ENCODE measurements around the gene RAF1. TPM values are rescaled to one million over a fixed set of nuclear protein-coding genes. Genes with fewer than 3 reads are reported as not detected.

The RAF1 gene
- total RNA-seq, 1 experiment from 2014 or later, result 68.8 TPM

- BruUV-seq (replicated peaks), result no TSS peak
- no peak overlapping the region for H3K27ac ChIP-seq (ENCODE audit: low read length)
- no peaks in the 10 kb centered on the region for H3K27me3 ChIP-seq (ENCODE audit: control insufficient read depth, insufficient read depth, low read length)
- peaks cover 2% of the 10 kb centered on the region for H3K36me3 ChIP-seq (ENCODE audit: control insufficient read depth, insufficient read depth, low read length)
- intact Hi-C loops (cut with micrococcal nuclease; ENCODE audit: unreplicated experiment) (loop anchor here (10.0 kb wide), 1 partner anchor 740 kb away; no protein-coding TSS in a partner anchor), in situ Hi-C loops (cut with HindIII; ENCODE audit: low pct_unique_long_range_greater_than_20kb, low sequenced_read_pairs) (no loop called here)
- POLR2A ChIA-PET, result no interaction called here
- H3K4me1 ChIP-seq (ENCODE audit: control insufficient read depth, insufficient read depth, low read length), result no peaks in the 10 kb centered on the region
- no peak overlapping the region for H3K4me3 ChIP-seq (ENCODE audit: low read depth in 2 of 2, low read length in 2 of 2)
- no peaks in the 10 kb centered on the region for H3K9me3 ChIP-seq (ENCODE audit: control insufficient read depth, insufficient read depth, low read depth, low read length)
- no peak for DNase-seq (ENCODE audit: low read depth, low spot score)
- TF ChIP-seq, protein P1, sequence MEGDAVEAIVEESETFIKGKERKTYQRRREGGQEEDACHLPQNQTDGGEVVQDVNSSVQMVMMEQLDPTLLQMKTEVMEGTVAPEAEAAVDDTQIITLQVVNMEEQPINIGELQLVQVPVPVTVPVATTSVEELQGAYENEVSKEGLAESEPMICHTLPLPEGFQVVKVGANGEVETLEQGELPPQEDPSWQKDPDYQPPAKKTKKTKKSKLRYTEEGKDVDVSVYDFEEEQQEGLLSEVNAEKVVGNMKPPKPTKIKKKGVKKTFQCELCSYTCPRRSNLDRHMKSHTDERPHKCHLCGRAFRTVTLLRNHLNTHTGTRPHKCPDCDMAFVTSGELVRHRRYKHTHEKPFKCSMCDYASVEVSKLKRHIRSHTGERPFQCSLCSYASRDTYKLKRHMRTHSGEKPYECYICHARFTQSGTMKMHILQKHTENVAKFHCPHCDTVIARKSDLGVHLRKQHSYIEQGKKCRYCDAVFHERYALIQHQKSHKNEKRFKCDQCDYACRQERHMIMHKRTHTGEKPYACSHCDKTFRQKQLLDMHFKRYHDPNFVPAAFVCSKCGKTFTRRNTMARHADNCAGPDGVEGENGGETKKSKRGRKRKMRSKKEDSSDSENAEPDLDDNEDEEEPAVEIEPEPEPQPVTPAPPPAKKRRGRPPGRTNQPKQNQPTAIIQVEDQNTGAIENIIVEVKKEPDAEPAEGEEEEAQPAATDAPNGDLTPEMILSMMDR (IDR thresholded peaks at IDR 0.05), result no peak
- TF ChIP-seq POLR2AphosphoS5 (IDR thresholded peaks at IDR 0.05; ENCODE audit: low read depth, low read length), result no peak
- TF ChIP-seq TCF7L2 (IDR thresholded peaks at IDR 0.05; ENCODE audit: low read depth, low read length), result no peak
- TF ChIP-seq REST (IDR thresholded peaks at IDR 0.05; ENCODE audit: insufficient read depth in 1 of 2, low read depth in 2 of 2, low read length in 1 of 2), result no peak
- no peak for TF ChIP-seq SIN3A (IDR thresholded peaks at IDR 0.05; ENCODE audit: borderline replicate concordance, insufficient read depth, low read depth, low read length)
- CTCF ChIA-PET, result no interaction called here
- no peak for ATAC-seq
These were observed 48.7 kb downstream of the RAF1 start for GRCh38 chr3:12615266-12615665.

DNA sequence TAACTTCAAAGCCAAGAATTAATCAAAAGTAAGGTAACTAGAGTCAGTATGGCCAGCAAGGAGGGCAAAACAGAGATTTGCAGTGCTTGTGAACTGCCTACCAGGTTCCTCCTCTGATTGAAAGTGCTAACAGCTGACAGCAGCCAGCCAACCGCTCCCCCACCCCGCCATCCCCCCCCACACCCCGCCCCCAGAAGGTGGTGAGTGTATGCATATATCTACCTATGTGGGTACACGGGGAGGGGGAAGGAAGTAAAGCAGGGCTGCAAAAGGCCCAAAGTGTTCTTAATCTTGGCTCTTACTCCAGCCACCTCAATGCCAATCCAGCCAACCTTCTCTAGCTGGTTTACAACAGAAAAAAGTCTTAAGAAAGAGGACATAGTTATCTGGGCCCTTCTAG lies 50.7 kb downstream of the RAF1 start:
- Histone ChIP-seq H3K27ac (ENCODE audit: low read length) (no peak overlapping the region), H3K36me3 (ENCODE audit: control insufficient read depth, insufficient read depth, low read length) (peaks cover 11% of the 10 kb centered on the region), H3K27me3 (ENCODE audit: control insufficient read depth, insufficient read depth, low read length) (no peaks in the 10 kb centered on the region), H3K4me3 (ENCODE audit: low read depth in 2 of 2, low read length in 2 of 2) (no peak overlapping the region), H3K4me1 (ENCODE audit: control insufficient read depth, insufficient read depth, low read length) (no peaks in the 10 kb centered on the region), H3K9me3 (ENCODE audit: control insufficient read depth, insufficient read depth, low read depth, low read length) (no peaks in the 10 kb centered on the region)
- DNase-seq (ENCODE audit: low read depth, low spot score) (no peak), ATAC-seq (no peak)
- ChIA-PET CTCF (no interaction called here), POLR2A (no interaction called here)
- TF ChIP-seq, protein P1 (IDR thresholded peaks at IDR 0.05), result no peak
- TF ChIP-seq REST (IDR thresholded peaks at IDR 0.05; ENCODE audit: insufficient read depth in 1 of 2, low read depth in 2 of 2, low read length in 1 of 2) (no peak), SIN3A (IDR thresholded peaks at IDR 0.05; ENCODE audit: borderline replicate concordance, insufficient read depth, low read depth, low read length) (no peak), TCF7L2 (IDR thresholded peaks at IDR 0.05; ENCODE audit: low read depth, low read length) (no peak), POLR2AphosphoS5 (IDR thresholded peaks at IDR 0.05; ENCODE audit: low read depth, low read length) (no peak)
- in situ Hi-C loops (cut with HindIII; ENCODE audit: low pct_unique_long_range_greater_than_20kb, low sequenced_read_pairs), result no loop called here
- no TSS peak for BruUV-seq (replicated peaks)
- intact Hi-C loops (cut with micrococcal nuclease; ENCODE audit: unreplicated experiment), result loop anchor here (10.0 kb wide), 1 partner anchor 738 kb away; no protein-coding TSS in a partner anchor
